Thyroid gland (tissue), 4 donors: ENCODE measurements around the gene PRLR. TPM values are rescaled to one million over a fixed set of nuclear protein-coding genes. Genes with fewer than 3 reads are reported as not detected.
"Not testable (repeated sequence)": the region's sequence is repeated elsewhere in the genome, so short reads cannot be mapped to it uniquely, and the experiment has no call there.

ENCODE experiments used
- DNase-seq, 2 donors: peaks; one replicate each; pipeline ENCODE4 v3.0.0-alpha.2; 2019
- H3K27ac ChIP-seq, 3 donors: fragments of 200-600 bp; sonication (generic); 1 replicate in 2 of 3; 2 replicates in 1 of 3; pipeline ENCODE4 v1.5.1; 2016 to 2019; ENCODE audit warnings: mild to moderate bottlenecking in 1 of 3, moderate library complexity in 1 of 3
- H3K27me3 ChIP-seq: fragments of 200-600 bp; sonication (generic); one replicate; pipeline ENCODE4 v1.5.1; 2019
- H3K36me3 ChIP-seq, 2 donors: fragments of 200-600 bp; sonication (generic); one replicate each; pipeline ENCODE4 v1.5.1; 2016 to 2019
- H3K4me1 ChIP-seq, 2 donors: fragments of 200-600 bp; sonication (generic); one replicate each; pipeline ENCODE4 v1.5.1; 2017 to 2019
- H3K4me3 ChIP-seq, 3 donors: fragments of 200-600 bp; sonication (generic); replicated peaks in 1 of 3; 1 replicate in 2 of 3; 2 replicates in 1 of 3; pipeline ENCODE4 v1.5.1; 2016; ENCODE audit warnings: mild to moderate bottlenecking in 1 of 3
- H3K9me3 ChIP-seq: fragments of 200-600 bp; sonication (generic); one replicate; pipeline ENCODE4 v1.5.1; 2017
- CTCF ChIP-seq, 6 experiments: fragments of 200-600 bp in 3 of 6; fragments of 450-650 bp in 3 of 6; sonication (generic) in 3 of 6; IDR thresholded peaks; one replicate each; pipeline ENCODE4 v1.5.1; 2016 to 2019; ENCODE audit warnings: antibody characterized with exemption in 6 of 6, mild to moderate bottlenecking in 2 of 6, inconsistent platforms in 1 of 6, moderate library complexity in 1 of 6
- POLR2A ChIP-seq, 2 donors: fragments of 450-650 bp; IDR thresholded peaks; one replicate each; pipeline ENCODE4 v1.6.1; 2017; ENCODE audit warnings: antibody characterized with exemption in 2 of 2, mild to moderate bottlenecking in 2 of 2, moderate library complexity in 1 of 2
- WGBS, 2 donors: methylation state at CpG; one replicate each; pipeline ENCODE4 v1.1.5; 2017; 5-methylcytosine and 5-hydroxymethylcytosine counted together
- intact Hi-C: fragments of 100-400 bp; cut with DNase I; formaldehyde crosslinking; loops from one replicate; pipeline ENCODE4 v1.15.1; 2023
- total RNA-seq, 4 donors: library from RNA; depleted of rRNA; stranded (reverse); fragments of >200 nt; gene quantifications; one replicate each; pipeline ENCODE4 v1.2.3, GENCODE V29; 2016

Gene PRLR
- total RNA-seq, 4 donors from 2014 or later, result 0.20 to 1.7 (median 0.22) TPM; not detected in 1

- DNase-seq, result no peak
- intact Hi-C loops, result no loop called here
- 91 to 97% methylated on average over 3 of the region's 3 CpGs for WGBS, 2 donors
These were observed 32.9 kb downstream of the PRLR start for GRCh38 chr5:35197351-35197750.

DNA sequence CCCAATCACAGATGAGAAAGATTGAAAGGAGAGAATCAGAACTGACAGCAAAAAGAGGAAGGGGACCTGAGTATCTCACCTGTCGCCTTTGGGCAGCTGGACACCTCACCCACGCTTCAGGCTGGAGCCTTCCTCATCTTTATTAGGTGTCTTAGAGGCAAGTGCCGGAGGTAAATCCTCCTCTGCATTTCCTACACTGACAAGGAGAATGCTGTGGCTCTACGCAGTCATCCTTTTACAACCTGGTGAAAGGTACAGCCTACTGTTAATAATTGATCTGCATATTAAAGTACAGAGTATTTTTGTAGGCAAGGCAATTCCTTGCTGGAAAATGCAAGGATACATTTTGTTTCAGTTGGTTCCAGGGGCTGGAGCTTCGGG lies 34.8 kb downstream of the PRLR start:
- no peak for DNase-seq
- Histone ChIP-seq H3K27me3 (no peaks in the 10 kb centered on the region), H3K27ac (no peak overlapping the region), H3K9me3 (no peaks in the 10 kb centered on the region), H3K4me1 (peaks cover 9 to 14% of the 10 kb centered on the region in 2 donors), H3K36me3 (no peaks in the 10 kb centered on the region), H3K4me3 (no peak overlapping the region)
- 91 to 96% methylated on average over 5 of the region's 5 CpGs for WGBS, 2 donors
- intact Hi-C loops, result no loop called here
- TF ChIP-seq CTCF (IDR thresholded peaks at IDR 0.05) (no peak), POLR2A (IDR thresholded peaks at IDR 0.05) (no peak)

More at GRCh38 chr5:35197351-35197750, 32.9 kb downstream of the PRLR start:
- Histone ChIP-seq H3K36me3 (no peaks in the 10 kb centered on the region), H3K27me3 (no peaks in the 10 kb centered on the region), H3K4me3 (no peak overlapping the region), H3K27ac (no peak overlapping the region), H3K9me3 (no peaks in the 10 kb centered on the region), H3K4me1 (peaks cover 9 to 14% of the 10 kb centered on the region in 2 donors)
- no peak for TF ChIP-seq CTCF (IDR thresholded peaks at IDR 0.05)

DNA sequence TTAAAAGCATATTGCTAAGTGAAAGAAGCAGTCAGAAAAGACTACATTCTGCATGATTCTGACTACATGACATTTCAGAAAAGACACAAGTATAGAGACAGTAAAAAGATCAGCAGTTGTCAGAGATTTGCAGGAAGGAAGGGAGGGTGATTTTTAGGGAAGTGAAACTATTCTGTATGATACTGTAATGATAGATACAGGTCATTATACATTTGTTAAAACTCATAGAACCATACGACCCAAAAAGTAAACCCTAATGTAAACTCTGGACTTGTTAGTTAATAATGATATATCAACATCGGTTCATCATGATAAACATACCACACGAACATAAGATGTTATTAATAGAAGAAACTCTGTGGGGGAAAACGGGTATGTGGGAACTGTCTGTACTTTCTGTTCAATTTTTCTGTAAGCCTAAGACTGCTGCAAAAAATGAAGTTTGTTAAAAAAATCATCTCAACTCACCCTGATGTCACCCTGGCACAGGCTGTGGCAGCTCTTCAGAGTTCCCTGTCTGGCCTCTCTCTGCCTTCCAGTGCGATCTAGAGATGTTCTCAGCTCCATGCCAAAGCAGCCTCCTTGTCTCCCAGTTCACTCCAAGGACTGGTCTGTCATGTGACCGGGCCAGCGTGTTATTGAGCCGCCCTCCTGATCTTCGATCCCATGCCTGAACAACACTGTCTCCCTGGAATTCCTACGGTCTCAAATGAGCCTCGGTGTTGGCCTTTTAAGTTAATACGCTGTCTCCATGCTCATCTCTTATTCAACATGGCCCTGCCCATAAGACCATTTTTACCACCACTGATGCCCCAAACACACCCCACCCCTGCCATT lies 35.4 kb downstream of the PRLR start:
- H3K9me3 ChIP-seq, result no peaks in the 10 kb centered on the region
- intact Hi-C loops, result no loop called here

DNA sequence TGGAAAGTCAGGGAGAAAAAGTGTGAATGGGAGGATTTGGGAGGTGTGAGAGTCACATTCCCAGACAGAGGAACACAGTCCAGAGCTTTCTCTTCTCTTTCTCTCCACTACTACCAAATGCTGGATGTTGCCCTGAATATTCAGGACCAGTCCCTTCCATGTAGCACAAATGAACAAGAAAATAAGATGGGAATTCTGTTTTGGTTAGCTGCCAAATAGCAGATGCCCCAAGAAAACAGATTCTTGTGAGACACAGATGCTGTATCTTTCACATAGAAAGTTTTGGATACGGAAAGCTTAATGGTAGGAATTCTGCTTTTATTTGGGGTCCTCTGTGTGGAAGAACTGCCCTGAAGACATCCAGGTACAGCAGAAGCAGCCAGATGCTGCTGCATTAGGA lies 37.8 kb downstream of the PRLR start:
- Histone ChIP-seq H3K4me3 (no peak overlapping the region), H3K27me3 (no peaks in the 10 kb centered on the region), H3K36me3 (no peaks in the 10 kb centered on the region), H3K4me1 (peaks cover 0 to under 1% of the 10 kb centered on the region in 2 donors), H3K9me3 (no peaks in the 10 kb centered on the region), H3K27ac (no peak overlapping the region)
- no peak for TF ChIP-seq CTCF (IDR thresholded peaks at IDR 0.05)
- no peak for DNase-seq
- intact Hi-C loops, result no loop called here
- WGBS, 2 donors, result 95 to 100% methylated on average over 1 of the region's 1 CpG

More for the DNA sequence above, 35.4 kb downstream of the PRLR start:
- H3K4me1 ChIP-seq, result peaks cover 9 to 14% of the 10 kb centered on the region in 2 donors
- H3K27me3 ChIP-seq, result no peaks in the 10 kb centered on the region
- no peaks in the 10 kb centered on the region for H3K36me3 ChIP-seq
- 87 to 90% methylated on average over 12 of the region's 12 CpGs for WGBS, 2 donors
- no peak overlapping the region for H3K27ac ChIP-seq
- TF ChIP-seq POLR2A (IDR thresholded peaks at IDR 0.05) (no peak), CTCF (IDR thresholded peaks at IDR 0.05) (no peak)
- no peak for DNase-seq
- no peak overlapping the region for H3K4me3 ChIP-seq

- intact Hi-C loops, result not testable (repeated sequence)
These were observed 40.5 kb downstream of the PRLR start for GRCh38 chr5:35189801-35190200.

More at GRCh38 chr5:35189801-35190200, 40.5 kb downstream of the PRLR start:
- not testable (repeated sequence) for H3K36me3 ChIP-seq, H3K4me1 ChIP-seq, H3K4me3 ChIP-seq, H3K27ac ChIP-seq, DNase-seq, H3K27me3 ChIP-seq, H3K9me3 ChIP-seq
- 90 to 100% methylated on average over 2 of the region's 2 CpGs for WGBS, 2 donors
